Ovary (tissue), 10 donors: ENCODE data around the gene ACVR2A. TPM values are rescaled to one million over a fixed set of nuclear protein-coding genes. Genes with fewer than 3 reads are reported as not detected.

Experiments
- DNase-seq, 5 donors: peaks; one replicate each; pipeline ENCODE4 v3.0.0-alpha.2; 2019 to 2020
- H3K27ac ChIP-seq, 2 donors: fragments of 200-600 bp; one replicate each; pipeline versions ENCODE4 v1.5.1 to v1.8.0; 2019 to 2022
- H3K27me3 ChIP-seq: fragments of 200-600 bp; one replicate; pipeline ENCODE4 v1.8.0; 2022
- H3K36me3 ChIP-seq: fragments of 200-600 bp; sonication (generic); one replicate; pipeline ENCODE4 v1.5.1; 2019
- H3K4me1 ChIP-seq: one replicate; pipeline ENCODE4 v1.8.1; 2013; ENCODE audit warnings: mild to moderate bottlenecking, moderate library complexity; ENCODE audit not compliant: insufficient read depth
- H3K4me3 ChIP-seq: fragments of 200-600 bp; sonication (generic); one replicate; pipeline ENCODE4 v1.5.1; 2017
- H3K9me3 ChIP-seq, 2 donors: fragments of 200-600 bp in 1 of 2; sonication (generic) in 1 of 2; one replicate each; pipeline versions ENCODE4 v1.5.1 to v1.8.1; 2013 to 2019; ENCODE audit warnings: mild to moderate bottlenecking in 1 of 2, moderate library complexity in 1 of 2
- EP300 ChIP-seq: sonication (generic); formaldehyde crosslinking; IDR thresholded peaks from one replicate; pipeline ENCODE4 v1.6.1; 2017; ENCODE audit warnings: antibody characterized with exemption
- POLR2A ChIP-seq: fragments of 450-650 bp; IDR thresholded peaks from one replicate; pipeline ENCODE4 v1.6.1; 2017; ENCODE audit warnings: antibody characterized with exemption, mild to moderate bottlenecking, moderate library complexity
- WGBS, 3 donors: extraction: QIAGEN DNeasy Blood & Tissue Kit in 1 of 3; methylation state at CpG; one replicate each; pipeline versions ENCODE4 v1.1.5 to v1.1.7; 2013 to 2017; 5-methylcytosine and 5-hydroxymethylcytosine counted together
- intact Hi-C, 4 donors: fragments of 100-400 bp; cut with DNase I; formaldehyde crosslinking; loops; one replicate each; pipeline versions ENCODE4 v1.11.0 to v1.15.1; 2022 to 2023
- long read RNA-seq, 3 donors: library from polyadenylated mRNA in 2 of 3; unstranded in 2 of 3; transcript quantifications; one replicate each; pipeline ENCODE4 v2.0.0 and lab custom pipeline, GENCODE V29; 2021 to 2026
- polyA plus RNA-seq, 2 donors: library from polyadenylated mRNA; stranded (reverse); fragments of 200-250 nt in 1 of 2; fragments of 350-450 nt in 1 of 2; fragmentation: Illumina TruSeq in 1 of 2; extraction: RNeasy Lipid Tissue Mini Kit (QIAGEN cat#74804) in 1 of 2; gene quantifications; one replicate each; pipeline ENCODE4 v1.2.3, GENCODE V29; 2013 to 2014
- total RNA-seq, 7 donors: library from RNA; depleted of rRNA in 2 of 7; stranded (reverse); fragments of >200 nt in 2 of 7; fragmentation: NEBNext Ultra II Directional in 3 of 7; extraction: Animal tissue kit (Norgen Biotek cat#: 25700) in 3 of 7; gene quantifications; one replicate each; pipeline versions ENCODE4 v1.1.0 to v1.2.4, GENCODE V29; 2016 to 2023
- TF ChIP-seq, protein P1 (sequence below), 3 donors: fragments of 450-650 bp in 2 of 3; fragments of 200-600 bp in 1 of 3; IDR thresholded peaks; one replicate each; pipeline versions ENCODE4 v1.5.1 to v1.8.0; 2016 to 2022; ENCODE audit warnings: antibody characterized with exemption in 3 of 3, mild to moderate bottlenecking in 1 of 3
- donor health status: DM: no; HTN: no; CAD: no; lungs with moderate emphysema.
- donor health status: DM: no; HTN: no; CAD: no.
- donor health status: Bipolar disorder and iron deficiency.
- donor health status: DM: yes; HTN: yes; CAD: no.
- donor health status: DM: no; HTN: no; CAD: no.
- donor health status: DM: yes; HTN: yes; CAD: no.

ACVR2A gene
- total RNA-seq (10 to 100 TPM; 16.4 to 36.9 (median 23.2) TPM), polyA plus RNA-seq (1 to 10 TPM; 4.5 to 5.0 TPM)
- long read RNA-seq, donor 1, full-length matches to known transcripts: 2 of 4 reads
- long read RNA-seq, donor 1, partial matches to known transcripts: 1 of 4 reads
- long read RNA-seq, donor 1, other reads (novel, unspliced or antisense): 1 of 4 reads
- long read RNA-seq, donor 2, full-length matches to known transcripts: 15 of 15 reads
- long read RNA-seq, donor 2, partial matches to known transcripts: 0 of 15 reads
- long read RNA-seq, donor 2, other reads (novel, unspliced or antisense): 0 of 15 reads
- long read RNA-seq, donor 3, full-length matches to known transcripts: 12 of 16 reads
- long read RNA-seq, donor 3, partial matches to known transcripts: 0 of 16 reads
- long read RNA-seq, donor 3, other reads (novel, unspliced or antisense): 4 of 16 reads

DNA sequence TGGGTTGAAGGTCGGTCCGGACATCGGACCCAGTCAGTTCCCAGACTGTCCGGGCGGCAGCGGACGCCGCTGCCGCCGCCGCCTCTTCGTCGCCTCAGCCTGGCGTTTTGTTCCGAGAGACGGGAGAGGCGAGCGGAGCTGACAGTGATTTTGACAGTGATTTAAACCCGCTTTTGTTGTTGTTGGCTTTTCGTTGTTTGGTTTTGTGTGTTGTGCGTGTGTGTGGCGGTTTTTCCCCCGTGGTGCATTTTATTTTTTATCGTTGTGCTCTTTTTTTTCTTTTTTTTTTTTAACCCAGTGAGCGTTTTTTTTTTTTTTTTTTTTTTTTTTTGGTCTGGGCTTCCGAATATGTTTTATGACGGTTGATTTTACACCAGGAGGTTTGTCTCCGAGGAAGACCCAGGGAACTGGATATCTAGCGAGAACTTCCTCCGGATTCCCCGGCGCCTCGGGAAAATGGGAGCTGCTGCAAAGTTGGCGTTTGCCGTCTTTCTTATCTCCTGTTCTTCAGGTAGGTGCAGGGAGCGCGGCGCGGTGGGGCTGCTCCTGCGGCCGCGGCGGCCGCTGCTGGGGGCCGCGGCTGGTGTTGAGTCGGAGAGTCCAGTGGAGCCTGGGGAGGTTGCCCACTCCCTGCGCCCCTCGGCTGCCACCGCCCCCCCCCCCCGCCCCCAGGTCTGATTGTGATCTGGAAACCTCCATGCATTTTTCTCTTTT is at the start of gene ACVR2A:
ACVR2A (plus strand) TSS at position 333 of the 714 bp plus-strand sequence; CDS start at position 457, 124 bp downstream.
- Histone ChIP-seq H3K9me3 (no peaks in the 10 kb centered on the region), H3K27me3 (no peaks in the 10 kb centered on the region), H3K4me1 (peaks cover 2% of the 10 kb centered on the region), H3K36me3 (no peaks in the 10 kb centered on the region), H3K4me3 (peak within 1 kb of the TSS; percentile 55), H3K27ac (peak within 1 kb of the TSS; percentile 96 to 97)
- DNase-seq: peak; percentile 23 to 59 (median 38)
- 0 to 1% (median 0%) methylated on average over 50 to 51 of the region's 51 CpGs for WGBS, 3 donors
- TF ChIP-seq, protein P1, sequence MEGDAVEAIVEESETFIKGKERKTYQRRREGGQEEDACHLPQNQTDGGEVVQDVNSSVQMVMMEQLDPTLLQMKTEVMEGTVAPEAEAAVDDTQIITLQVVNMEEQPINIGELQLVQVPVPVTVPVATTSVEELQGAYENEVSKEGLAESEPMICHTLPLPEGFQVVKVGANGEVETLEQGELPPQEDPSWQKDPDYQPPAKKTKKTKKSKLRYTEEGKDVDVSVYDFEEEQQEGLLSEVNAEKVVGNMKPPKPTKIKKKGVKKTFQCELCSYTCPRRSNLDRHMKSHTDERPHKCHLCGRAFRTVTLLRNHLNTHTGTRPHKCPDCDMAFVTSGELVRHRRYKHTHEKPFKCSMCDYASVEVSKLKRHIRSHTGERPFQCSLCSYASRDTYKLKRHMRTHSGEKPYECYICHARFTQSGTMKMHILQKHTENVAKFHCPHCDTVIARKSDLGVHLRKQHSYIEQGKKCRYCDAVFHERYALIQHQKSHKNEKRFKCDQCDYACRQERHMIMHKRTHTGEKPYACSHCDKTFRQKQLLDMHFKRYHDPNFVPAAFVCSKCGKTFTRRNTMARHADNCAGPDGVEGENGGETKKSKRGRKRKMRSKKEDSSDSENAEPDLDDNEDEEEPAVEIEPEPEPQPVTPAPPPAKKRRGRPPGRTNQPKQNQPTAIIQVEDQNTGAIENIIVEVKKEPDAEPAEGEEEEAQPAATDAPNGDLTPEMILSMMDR (IDR thresholded peaks at IDR 0.05): no peak
- TF ChIP-seq EP300 (no peak), POLR2A (no peak)
- intact Hi-C loops: no loop called here

DNA sequence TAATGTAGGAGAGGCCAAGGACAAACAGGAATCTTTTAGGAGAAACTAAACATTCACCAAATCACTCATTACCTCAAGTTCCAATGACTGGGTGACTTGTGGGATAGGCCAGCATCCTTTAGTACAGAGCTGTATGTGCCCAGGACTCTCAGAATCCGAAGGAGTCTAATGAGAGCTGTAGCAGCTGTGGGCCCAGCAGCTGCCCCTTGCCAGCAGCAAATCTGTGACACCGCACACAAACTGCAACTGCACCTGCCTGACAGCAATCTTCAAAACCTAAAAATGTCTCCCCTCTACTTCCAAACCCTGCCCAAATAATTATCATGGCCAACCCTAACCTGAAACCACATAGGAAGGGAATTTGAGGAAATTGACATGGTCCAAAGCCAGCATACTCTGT is 44.5 kb upstream of the ACVR2A start:
- 44 to 72% (median 47%) methylated on average over 2 of the region's 2 CpGs for WGBS, 3 donors

DNA sequence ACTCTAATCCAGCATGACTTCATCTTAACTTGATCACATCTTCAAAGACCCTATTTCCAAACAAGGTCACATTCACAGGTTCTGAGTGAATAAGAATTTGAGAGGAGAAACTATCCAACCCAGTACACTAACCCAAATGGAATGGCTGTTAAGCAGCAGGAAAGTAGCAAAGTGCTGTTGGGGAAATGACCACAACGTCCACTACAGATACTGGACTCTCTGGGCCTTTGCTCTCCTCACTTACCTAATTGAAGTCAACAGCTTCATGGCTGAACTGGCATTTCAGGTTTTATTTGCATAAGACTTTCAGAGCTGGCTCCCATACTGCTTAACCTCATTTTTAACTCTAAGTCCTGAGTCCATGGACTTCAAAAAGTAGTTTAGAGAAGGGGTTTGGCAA is 38.0 kb upstream of the ACVR2A start:
- Histone ChIP-seq H3K27ac (no peak overlapping the region), H3K4me1 (no peaks in the 10 kb centered on the region), H3K27me3 (no peaks in the 10 kb centered on the region), H3K36me3 (no peaks in the 10 kb centered on the region), H3K9me3 (no peaks in the 10 kb centered on the region), H3K4me3 (no peak overlapping the region)
- DNase-seq: no peak
- TF ChIP-seq EP300 (no peak), POLR2A (no peak)
- TF ChIP-seq, protein P1 (IDR thresholded peaks at IDR 0.05): no peak
- 63 to 96% (median 73%) methylated on average over 1 of the region's 1 CpG for WGBS, 3 donors
- intact Hi-C loops: no loop called here

More for the DNA sequence above, 44.5 kb upstream of the ACVR2A start:
- DNase-seq: no peak
- Histone ChIP-seq H3K27me3 (no peaks in the 10 kb centered on the region), H3K27ac (no peak overlapping the region), H3K9me3 (no peaks in the 10 kb centered on the region), H3K4me1 (no peaks in the 10 kb centered on the region), H3K36me3 (no peaks in the 10 kb centered on the region), H3K4me3 (no peak overlapping the region)
- TF ChIP-seq EP300: no peak
- TF ChIP-seq POLR2A: no peak
- TF ChIP-seq, protein P1 (IDR thresholded peaks at IDR 0.05): no peak
- intact Hi-C loops: no loop called here

DNA sequence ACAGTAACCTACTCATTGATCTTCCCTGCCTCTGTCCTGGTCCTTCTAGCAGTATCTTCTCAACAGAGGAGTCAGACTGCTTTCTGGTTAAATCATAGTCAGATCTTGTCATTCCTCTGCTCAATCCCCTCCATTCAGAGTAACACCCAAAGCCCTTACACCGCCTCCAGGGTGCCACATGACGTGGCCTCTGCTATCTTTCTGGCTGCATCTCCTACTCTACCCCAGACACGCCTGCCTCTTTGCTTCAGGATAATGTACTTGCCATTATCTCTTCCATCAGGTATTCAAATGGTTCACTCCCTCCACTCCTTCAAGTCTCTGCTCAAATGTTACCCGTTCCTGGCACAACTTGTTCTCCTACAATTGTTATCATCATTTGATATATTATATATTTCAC is 36.3 kb upstream of the ACVR2A start:
- H3K9me3 ChIP-seq: no peaks in the 10 kb centered on the region
- 67 to 71% (median 68%) methylated on average over 4 of the region's 4 CpGs for WGBS, 3 donors
- H3K27me3 ChIP-seq: no peaks in the 10 kb centered on the region
- DNase-seq: no peak
- H3K36me3 ChIP-seq: no peaks in the 10 kb centered on the region
- TF ChIP-seq POLR2A (no peak), EP300 (no peak)
- TF ChIP-seq, protein P1 (IDR thresholded peaks at IDR 0.05): no peak
- H3K27ac ChIP-seq: no peak overlapping the region
- H3K4me3 ChIP-seq: no peak overlapping the region
- no peaks in the 10 kb centered on the region for H3K4me1 ChIP-seq
- intact Hi-C loops: no loop called here
